A549 (cell line): ENCODE measurements around the gene PRKCE.

Experiments used
- CEBPB ChIP-seq, 2 experiments: fragments of >200 bp in 1 of 2; sonication (Bioruptor Twin) in 1 of 2; formaldehyde crosslinking in 1 of 2; IDR thresholded peaks; 2 replicates each; pipeline ENCODE4 v1.6.1; 2012 to 2016
- CTCF ChIP-seq: fragments of >200 bp; sonication (Bioruptor Twin); formaldehyde crosslinking; IDR thresholded peaks from 3 replicates; pipeline ENCODE4 v1.5.1; 2016
- ELK1 ChIP-seq: fragments of 150-350 bp; IDR thresholded peaks from 2 replicates; pipeline ENCODE4 v1.6.1; 2014; ENCODE audit warnings: low read depth, mild to moderate bottlenecking, low read length
- EP300 ChIP-seq, 2 experiments: fragments of >200 bp; sonication (Bioruptor Twin); formaldehyde crosslinking; IDR thresholded peaks; 2 replicates in 1 of 2; 3 replicates in 1 of 2; pipeline ENCODE4 v1.6.1; 2016 to 2017
- JUN ChIP-seq, 2 experiments: fragments of >200 bp; sonication (Bioruptor Twin); formaldehyde crosslinking; IDR thresholded peaks; 2 replicates in 1 of 2; 3 replicates in 1 of 2; pipeline ENCODE4 v1.6.1; 2016 to 2017
- MAX ChIP-seq: IDR thresholded peaks from 2 replicates; pipeline ENCODE4 v1.6.1; 2012
- NPAS2 ChIP-seq: fragments of 250-450 bp; sonication (Bioruptor Pico); IDR thresholded peaks from 2 replicates; pipeline ENCODE4 v1.8.0; 2022; ENCODE audit warnings: mild to moderate bottlenecking, moderate library complexity, borderline replicate concordance
- PBX3 ChIP-seq: IDR thresholded peaks from 2 replicates; pipeline ENCODE4 v1.6.1; 2012
- POLR2A ChIP-seq: IDR thresholded peaks from 2 replicates; pipeline ENCODE4 v1.6.1; 2012; ENCODE audit warnings: mild to moderate bottlenecking, low read length
- REST ChIP-seq: fragments of 200-600 bp; sonication (generic); IDR thresholded peaks from 2 replicates; pipeline ENCODE4 v1.6.1; 2016; ENCODE audit warnings: antibody characterized with exemption, mild to moderate bottlenecking, moderate library complexity

- TF ChIP-seq MAX (no peak), CTCF (no peak), NPAS2 (CRISPR knock-in tag) (no peak), EP300 (IDR thresholded peaks at IDR 0.05) (no peak), JUN (IDR thresholded peaks at IDR 0.05) (no peak), ELK1 (no peak), CEBPB (IDR thresholded peaks at IDR 0.05) (no peak), PBX3 (no peak), REST (no peak), POLR2A (no peak)
Observed at GRCh38 chr2:46119453-46119852, 468.0 kb downstream of the PRKCE start.
